GM12878 (cell line): ENCODE measurements around the gene EPHA5. TPM values are rescaled to one million over a fixed set of nuclear protein-coding genes. Genes with fewer than 3 reads are reported as not detected.

Experiments
- ATAC-seq: fragments of 200-7000 bp; cut with Tn5 transposase; 3 replicates; pipeline ENCODE4 v1.9.1; 2020; ENCODE audit warnings: mild to moderate bottlenecking, moderate library complexity
- BruUV-seq: library from RNA; stranded (reverse); fragments of 400-500 nt; replicated peaks from 2 replicates; lab custom pipeline; 2021; lab: Mats Ljungman, UMichigan
- CTCF ChIA-PET: fragments of 300-600 bp; sonication (Branson Sonifier 250); formaldehyde crosslinking; extraction: SDS; loops from one replicate; lab custom pipeline; 2021; ENCODE audit warnings: inconsistent platforms; lab: Yijun Ruan, JAX
- POLR2A ChIA-PET: fragments of 350-600 bp; formaldehyde crosslinking; extraction: SDS; loops from one replicate; lab custom pipeline; 2021; ENCODE audit warnings: inconsistent platforms; lab: Charles Lee
- RAD21 ChIA-PET: fragments of 300-600 bp; sonication (Branson Sonifier 250); formaldehyde crosslinking; loops from one replicate; lab custom pipeline; 2023; ENCODE audit warnings: antibody characterized with exemption; ENCODE audit not compliant: unreplicated experiment; lab: Charles Lee
- SMC1A ChIA-PET: fragments of 300-600 bp; sonication (Branson Sonifier 250); formaldehyde crosslinking; loops from one replicate; lab custom pipeline; 2023; ENCODE audit not compliant: unreplicated experiment, uncharacterized antibody; lab: Charles Lee
- DNase-seq: peaks from one replicate; pipeline ENCODE4 v3.0.0-alpha.2; 2011; ENCODE audit warnings: low read depth, low spot score
- FAIRE-seq: peaks from 3 replicates; lab custom pipeline; 2011; peaks lifted over from hg19 to GRCh38; lab: Jason Lieb, UNC
- H2AFZ ChIP-seq: 2 replicates; pipeline ENCODE4 v1.6.0; 2011; ENCODE audit warnings: low read depth, low read length, control low read depth; ENCODE audit not compliant: control insufficient read depth
- H3K27ac ChIP-seq: 2 replicates; pipeline ENCODE4 v1.5.1; 2011; ENCODE audit warnings: control low read depth; ENCODE audit not compliant: control insufficient read depth, insufficient read depth
- H3K27me3 ChIP-seq, 2 experiments: replicated peaks in 1 of 2; 2 replicates each; pipeline versions ENCODE4 v1.6.0 to v1.6.1; 2011; ENCODE audit warnings: low read length in 1 of 2; ENCODE audit not compliant: control insufficient read depth in 2 of 2, insufficient read depth in 2 of 2
- H3K36me3 ChIP-seq, 2 experiments: 2 replicates each; pipeline ENCODE4 v1.5.1; 2011; ENCODE audit warnings: low read length in 1 of 2; ENCODE audit not compliant: control insufficient read depth in 2 of 2, insufficient read depth in 2 of 2
- H3K4me1 ChIP-seq: 2 replicates; pipeline ENCODE4 v1.6.1; 2011; ENCODE audit warnings: mild to moderate bottlenecking, low read length, moderate library complexity, mixed read lengths; ENCODE audit not compliant: control insufficient read depth, insufficient read depth
- H3K4me2 ChIP-seq: 2 replicates; pipeline ENCODE4 v1.6.0; 2011; ENCODE audit warnings: control low read depth; ENCODE audit not compliant: control insufficient read depth, insufficient read depth
- H3K4me3 ChIP-seq: fragments of 200-600 bp; sonication (generic); 2 replicates; pipeline ENCODE4 v1.5.1; 2016
- H3K79me2 ChIP-seq: 2 replicates; pipeline ENCODE4 v1.6.0; 2011; ENCODE audit warnings: low read length; ENCODE audit not compliant: control insufficient read depth, insufficient read depth
- H3K9ac ChIP-seq: 2 replicates; pipeline ENCODE4 v1.8.0; 2011; ENCODE audit warnings: low read length, control low read depth, mixed read lengths; ENCODE audit not compliant: control insufficient read depth, insufficient read depth
- H3K9me3 ChIP-seq: replicated peaks from 3 replicates; pipeline ENCODE4 v1.5.1; 2011; ENCODE audit warnings: mild to moderate bottlenecking, low read length; ENCODE audit not compliant: control insufficient read depth, insufficient read depth
- H4K20me1 ChIP-seq: 2 replicates; pipeline ENCODE4 v1.6.0; 2011; ENCODE audit not compliant: control insufficient read depth, insufficient read depth
- ATF7 ChIP-seq: fragments of 450-650 bp; IDR thresholded peaks from 2 replicates; pipeline ENCODE4 v1.6.1; 2016; ENCODE audit warnings: low read depth, mild to moderate bottlenecking
- CHD4 ChIP-seq: fragments of 200-600 bp; sonication (generic); IDR thresholded peaks from 2 replicates; pipeline ENCODE4 v1.6.1; 2016; ENCODE audit warnings: mild to moderate bottlenecking
- HDGF ChIP-seq: fragments of 450-650 bp; IDR thresholded peaks from 2 replicates; pipeline ENCODE4 v1.6.1; 2016; ENCODE audit warnings: antibody characterized with exemption
- MAX ChIP-seq: IDR thresholded peaks from 2 replicates; pipeline ENCODE4 v1.6.1; 2012; ENCODE audit warnings: low read depth, low read length, improper control_type of control experiment
- MXI1 ChIP-seq: fragments of 150-350 bp; IDR thresholded peaks from 2 replicates; pipeline ENCODE4 v1.6.1; 2011; ENCODE audit warnings: low read depth, mild to moderate bottlenecking, inconsistent platforms, low read length, improper control_type of control experiment
- NFIC ChIP-seq: IDR thresholded peaks from 2 replicates; pipeline ENCODE4 v1.6.1; 2012; ENCODE audit warnings: low read depth, mild to moderate bottlenecking, inconsistent platforms, low read length, moderate library complexity
- SKIL ChIP-seq: fragments of 450-650 bp; IDR thresholded peaks from 2 replicates; pipeline ENCODE4 v1.6.1; 2017; ENCODE audit warnings: mild to moderate bottlenecking, low read depth, inconsistent platforms; ENCODE audit not compliant: poor library complexity, severe bottlenecking
- ZBTB11 ChIP-seq: fragments of 450-650 bp; formaldehyde crosslinking; IDR thresholded peaks from 2 replicates; pipeline ENCODE4 v1.5.0; 2022; ENCODE audit warnings: mild to moderate bottlenecking, missing genetic modification characterization
- WGBS: methylation state at CpG from one replicate; pipeline ENCODE4 v1.1.6; 2016; ENCODE audit warnings: low lambda C conversion rate; ENCODE audit not compliant: insufficient replicate concordance, insufficient coverage; ENCODE audit errors: missing lambda C conversion rate; 5-methylcytosine and 5-hydroxymethylcytosine counted together
- in situ Hi-C: fragments of 300-500 bp; cut with MboI; formaldehyde crosslinking; loops from 9 replicates; pipeline ENCODE4 v1.14.3; 2018; ENCODE audit warnings: mixed read lengths
- intact Hi-C: fragments of 100-400 bp; cut with micrococcal nuclease; formaldehyde crosslinking; loops from one replicate; pipeline ENCODE4 v1.14.2; 2022; ENCODE audit not compliant: unreplicated experiment
- polyA plus RNA-seq, 11 experiments: library from polyadenylated mRNA; depleted of rRNA in 4 of 11; unstranded in 6 of 11; stranded (reverse) in 5 of 11; fragments of >200 nt; fragmentation: Nextera tagmentation in 4 of 11; fragmentation: Illumina TruSeq in 1 of 11; extraction: Ambion mirVana in 4 of 11; extraction: Trizol in 1 of 11; gene quantifications; 1 replicate in 1 of 11; 2 replicates in 10 of 11; pipeline versions ENCODE4 v1.2.1 to v1.2.3, GENCODE V29; 2011 to 2016; ENCODE audit warnings: inconsistent platforms in 2 of 11, missing spikeins in 2 of 11, low read depth in 1 of 11
- total RNA-seq, 4 experiments: library from RNA; depleted of rRNA in 3 of 4; stranded (reverse); fragments of >200 nt in 3 of 4; fragmentation: Illumina TruSeq in 1 of 4; extraction: Trizol in 1 of 4; gene quantifications; 2 replicates each; pipeline versions ENCODE4 v1.2.1 to v1.2.3, GENCODE V29; 2013 to 2021

EPHA5 gene
- total and polyA plus RNA-seq, 10 of the 15 experiments (the other 5 are each of a cell fraction or from before 2014, with no cell fraction given) = not detected

GRCh38 chr4:65653740-65654361, 16.4 kb downstream of the EPHA5 start:
- Histone ChIP-seq H3K4me3 (no peak overlapping the region), H3K36me3 (no peaks in the 10 kb centered on the region), H3K4me1 (no peaks in the 10 kb centered on the region), H3K9ac (no peak overlapping the region), H3K27ac (no peak overlapping the region), H2AFZ (no peak overlapping the region), H3K4me2 (no peak overlapping the region), H3K79me2 (no peaks in the 10 kb centered on the region), H3K27me3 (no peaks in the 10 kb centered on the region), H4K20me1 (no peaks in the 10 kb centered on the region), H3K9me3 (no peaks in the 10 kb centered on the region)
- SMC1A ChIA-PET = no interaction called here
- TF ChIP-seq HDGF (no peak), ZBTB11 (CRISPR knock-in tag) (no peak), MXI1 (no peak), MAX (no peak), NFIC (no peak), CHD4 (no peak), ATF7 (no peak), SKIL (no peak)
- BruUV-seq = no TSS peak
- RAD21 ChIA-PET = no interaction called here
- POLR2A ChIA-PET = no interaction called here
- in situ Hi-C loops = no loop called here
- CTCF ChIA-PET = no interaction called here
- DNase-seq (no peak), ATAC-seq (no peak), FAIRE-seq (no peak)
- 39% methylated on average over 6 of the region's 6 CpGs for WGBS
- intact Hi-C loops = no loop called here
